GM21619 (cell line): Measurements from ENCODE around the gene DNPH1.

Experiments used
- ATAC-seq: cut with Tn5 transposase; IDR thresholded peaks from one replicate; pipeline ENCODE4 v1.9.1; 2021; ENCODE audit not compliant: unreplicated experiment

Gene DNPH1

GRCh38 chr6:43247114-43247999 lies 18.1 kb upstream of the DNPH1 start:
- peak; percentile 78 for ATAC-seq

GRCh38 chr6:43246301-43247113 lies 17.2 kb upstream of the DNPH1 start:
- peak; percentile 38 for ATAC-seq

GRCh38 chr6:43243664-43244321 lies 14.5 kb upstream of the DNPH1 start:
- no peak for ATAC-seq

DNA sequence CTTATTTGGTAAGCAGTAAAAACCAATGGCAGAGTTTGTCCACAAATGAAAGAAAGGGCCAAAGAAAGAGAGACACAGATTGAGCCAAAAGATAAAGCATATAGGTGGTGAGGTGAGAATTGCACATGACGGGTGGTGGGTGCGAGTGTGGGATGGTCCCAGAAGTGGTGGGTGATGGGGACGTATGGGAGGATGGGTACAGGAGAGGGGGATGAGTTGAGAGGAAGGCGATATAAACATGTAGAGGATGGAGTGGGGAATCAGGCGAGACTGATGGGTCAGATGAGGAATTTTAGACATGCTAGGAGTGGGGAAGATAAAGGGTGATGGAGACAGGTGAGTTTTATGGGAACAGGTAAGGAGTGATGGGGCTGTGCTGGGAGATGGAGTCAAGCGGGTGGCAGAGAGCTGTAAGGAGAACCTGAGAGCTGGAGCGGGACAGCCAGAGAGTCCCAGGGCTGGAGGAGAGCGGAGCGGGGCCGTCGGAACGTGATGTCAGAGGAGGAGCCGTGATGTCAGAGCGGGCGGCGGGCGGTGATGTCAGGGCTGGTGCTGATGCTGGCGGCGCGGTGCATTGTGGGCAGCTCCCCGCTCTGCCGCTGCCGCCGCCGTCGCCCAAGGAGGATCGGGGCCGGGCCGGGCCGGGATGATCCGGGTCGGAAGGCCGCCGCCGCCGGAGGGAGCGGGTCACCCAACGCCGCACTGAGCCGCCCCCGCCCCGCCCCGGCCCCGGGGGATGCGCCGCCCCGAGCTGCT lies 13.8 kb upstream of the DNPH1 start, which contains the start of gene TTBK1:
Gene TTBK1 (plus strand): TSS at position 574 of the 756 bp plus-strand sequence. CDS start 3,180 bp downstream, outside the sequence.
- ATAC-seq: no peak

GRCh38 chr6:43241446-43241845 lies 12.2 kb upstream of the DNPH1 start:
- no peak for ATAC-seq

DNA sequence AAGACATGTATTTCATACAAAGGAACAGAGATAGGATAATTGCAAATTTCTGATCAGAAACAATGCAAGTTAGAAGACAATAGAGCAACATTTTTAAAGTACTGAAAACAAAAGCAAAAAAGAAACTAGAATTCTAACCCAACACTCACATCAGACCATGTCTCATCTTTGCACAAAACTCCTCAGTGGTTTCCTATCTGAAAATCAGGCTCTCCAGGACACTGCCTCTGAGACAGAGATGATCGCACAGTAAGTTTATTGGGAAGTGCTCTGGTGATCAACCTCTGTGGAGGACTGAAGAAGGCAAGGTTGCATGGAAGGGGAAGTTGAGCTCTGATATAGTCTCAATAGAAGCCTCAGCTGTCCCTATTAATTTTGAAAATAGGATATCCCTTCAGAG lies 11.7 kb upstream of the DNPH1 start:
- no peak for ATAC-seq

DNA sequence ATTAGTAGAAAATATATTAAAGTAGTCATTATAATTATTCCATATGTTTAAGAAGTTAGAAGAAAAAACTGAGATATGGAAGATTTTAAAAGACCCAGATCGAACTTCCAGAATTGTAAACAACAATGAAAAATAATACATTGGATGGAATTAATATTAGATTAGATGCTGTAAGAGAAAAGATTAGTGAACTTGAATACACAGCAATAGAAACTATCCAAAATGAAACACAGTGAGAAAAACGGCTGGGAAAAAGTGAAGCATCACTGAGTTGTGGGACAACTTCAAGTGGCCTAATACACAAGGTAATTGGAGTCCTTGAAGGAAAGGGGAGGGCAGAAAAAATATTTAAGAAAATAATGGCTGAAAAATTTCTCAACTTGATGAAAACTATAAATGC lies 9.8 kb upstream of the DNPH1 start:
- ATAC-seq: no peak

- no peak for ATAC-seq
These were observed 6.6 kb upstream of the DNPH1 start for GRCh38 chr6:43235841-43236240.

GRCh38 chr6:43231735-43232450 lies 2.6 kb upstream of the DNPH1 start:
- no peak for ATAC-seq

- no peak for ATAC-seq
These were observed 1.8 kb upstream of the DNPH1 start for GRCh38 chr6:43231053-43231452.

DNA sequence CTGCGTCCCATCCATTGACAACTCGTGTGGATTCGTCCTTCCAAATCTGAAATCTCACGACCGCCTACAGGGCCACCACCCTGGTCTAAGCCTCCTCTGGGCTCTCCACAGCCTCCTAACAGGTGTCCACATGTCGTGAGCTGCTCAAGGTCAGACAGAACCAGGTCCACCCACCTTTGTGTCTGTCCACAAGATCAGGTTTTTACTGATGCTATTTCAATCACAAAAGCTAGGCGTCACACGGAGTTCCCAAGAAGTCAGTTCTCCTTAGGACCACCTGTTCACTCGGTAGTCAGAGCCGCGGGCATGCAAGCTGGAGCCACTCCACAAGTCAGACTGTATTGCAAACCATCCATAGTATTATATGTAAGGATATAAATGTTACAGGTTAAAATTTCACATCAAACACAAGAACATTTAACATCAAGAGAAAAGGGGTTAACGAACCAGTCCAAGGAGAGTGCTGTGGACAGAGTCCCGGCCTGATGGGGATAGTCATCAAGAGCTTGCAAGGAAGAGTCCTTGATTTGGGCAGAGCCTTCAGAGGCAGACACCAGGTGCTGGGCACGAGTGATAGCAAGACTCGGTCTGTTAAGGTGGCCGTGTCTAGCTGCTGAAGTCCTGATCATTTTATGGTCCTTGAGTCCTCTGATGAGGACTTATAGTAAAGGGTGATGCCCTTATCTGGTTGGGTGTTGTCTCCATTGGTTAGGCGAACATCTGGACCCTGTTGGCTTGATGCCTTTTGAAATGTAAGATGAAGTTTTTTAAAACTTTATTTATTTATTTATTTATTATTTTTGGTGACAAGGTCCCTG lies 731 bp upstream of the DNPH1 start:
- no peak for ATAC-seq

DNA sequence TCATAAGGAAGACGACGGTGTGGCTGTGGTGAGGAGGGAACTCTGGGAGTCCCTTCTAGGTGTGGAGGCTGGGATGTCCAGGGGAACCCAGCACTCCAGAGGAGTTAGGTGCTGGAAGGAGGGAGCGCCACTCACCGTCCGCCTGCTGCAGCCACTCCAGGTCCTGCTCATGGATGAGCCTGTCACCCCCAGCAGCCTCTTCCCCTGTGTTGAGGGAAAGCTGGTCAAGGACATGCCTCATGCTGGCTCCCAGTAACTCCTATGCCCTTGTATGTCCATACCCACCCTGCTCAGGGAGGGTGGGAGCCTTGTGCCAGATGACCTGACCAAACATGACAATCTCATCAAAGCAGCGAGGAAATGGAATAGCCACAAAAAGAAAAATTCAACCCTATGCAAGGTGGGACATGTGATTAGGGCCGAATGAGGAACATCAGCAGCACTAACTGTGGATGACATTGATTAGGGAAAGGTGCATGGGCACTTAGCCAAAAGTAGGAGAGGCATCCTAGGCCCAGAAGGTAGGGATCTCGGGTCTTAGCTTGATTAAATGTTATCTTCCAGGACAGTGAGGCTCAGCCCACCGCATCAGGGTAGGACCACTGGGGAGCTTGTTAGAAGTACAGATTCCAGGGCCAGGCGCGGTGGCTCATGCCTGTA lies 3.0 kb downstream of the DNPH1 start:
- no peak for ATAC-seq

GRCh38 chr6:43223175-43223574 lies 6.1 kb downstream of the DNPH1 start:
- no peak for ATAC-seq

DNA sequence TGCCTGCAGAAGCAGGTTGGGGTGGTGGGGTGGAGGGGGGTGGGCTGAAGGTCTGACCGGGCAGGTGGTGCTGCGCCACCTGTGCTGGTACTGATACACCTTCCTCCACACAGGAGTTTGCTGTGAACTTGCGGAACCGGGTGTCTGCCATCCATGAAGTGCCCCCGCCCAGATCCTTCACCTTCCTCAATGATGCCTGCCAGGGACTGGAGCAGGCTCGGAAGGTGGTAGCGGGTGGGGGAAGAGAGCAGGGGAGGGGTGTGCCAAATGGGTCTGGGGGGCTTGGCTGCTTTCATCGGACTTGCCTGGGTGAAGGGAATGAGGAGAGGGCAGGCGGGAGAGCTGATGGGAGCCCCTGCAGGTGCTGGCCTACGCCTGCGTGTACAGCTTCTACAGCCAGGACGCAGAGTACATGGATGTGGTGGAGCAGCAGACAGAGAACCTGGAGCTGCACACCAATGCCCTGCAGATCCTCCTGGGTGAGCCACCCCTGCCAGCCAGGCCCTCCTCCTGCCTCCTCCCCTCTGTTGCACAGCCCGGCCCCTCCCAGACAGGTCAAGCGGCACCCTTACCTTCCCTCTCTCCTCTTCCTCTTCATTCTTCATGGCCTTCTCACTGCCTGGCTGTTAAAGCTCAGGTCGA lies 6.7 kb downstream of the DNPH1 start:
- no peak for ATAC-seq

- no peak for ATAC-seq
These were observed 8.0 kb downstream of the DNPH1 start for GRCh38 chr6:43221046-43221972.

- ATAC-seq: no peak
These were observed 8.8 kb downstream of the DNPH1 start for GRCh38 chr6:43220439-43220951.

- no peak for ATAC-seq
These were observed 9.5 kb downstream of the DNPH1 start for GRCh38 chr6:43219814-43220213.
